Bronchial epithelial cell (primary cell): ENCODE results near the gene GIGYF1. TPM values are rescaled to one million over a fixed set of nuclear protein-coding genes. Genes with fewer than 3 reads are reported as not detected.
"Not testable (repeated sequence)": the region's sequence is repeated elsewhere in the genome, so short reads cannot be mapped to it uniquely, and the experiment has no call there.

Source experiments
- DNase-seq: peaks from one replicate; pipeline ENCODE4 v3.0.0-alpha.2; 2010; ENCODE audit warnings: low read depth
- FAIRE-seq: peaks from 2 replicates; lab custom pipeline; 2011; peaks lifted over from hg19 to GRCh38; lab: Jason Lieb, UNC
- H3K27me3 ChIP-seq: 2 replicates; pipeline ENCODE4 v1.5.1; 2011; ENCODE audit warnings: low read length; ENCODE audit not compliant: control insufficient read depth, insufficient read depth
- H3K36me3 ChIP-seq: 2 replicates; pipeline ENCODE4 v1.5.1; 2011; ENCODE audit warnings: low read length; ENCODE audit not compliant: control insufficient read depth, insufficient read depth
- H3K4me3 ChIP-seq: 2 replicates; pipeline ENCODE4 v1.5.1; 2011; ENCODE audit warnings: mild to moderate bottlenecking, low read depth, low read length, control low read depth
- CTCF ChIP-seq: IDR thresholded peaks from 2 replicates; pipeline ENCODE4 v1.5.1; 2011; ENCODE audit warnings: mild to moderate bottlenecking, moderate library complexity, low read length, control low read depth, inconsistent platforms; ENCODE audit not compliant: insufficient read depth, severe bottlenecking
- total RNA-seq: library from RNA; depleted of rRNA; stranded (reverse); fragments of >200 nt; gene quantifications from 2 replicates; pipeline ENCODE4 v1.2.1, GENCODE V29; 2014

The GIGYF1 gene
- total RNA-seq, 1 donor from 2014 or later = 14.2 TPM

GRCh38 chr7:100667331-100668068 is 26.6 kb downstream of the GIGYF1 start:
- no peaks in the 10 kb centered on the region for H3K36me3 ChIP-seq
- FAIRE-seq (no peak), DNase-seq (no peak)
- H3K4me3 ChIP-seq = no peak overlapping the region
- no peak for TF ChIP-seq CTCF
- H3K27me3 ChIP-seq = no peaks in the 10 kb centered on the region

GRCh38 chr7:100665168-100665726 is 28.8 kb downstream of the GIGYF1 start:
- FAIRE-seq = no peak
- H3K4me3 ChIP-seq = no peak overlapping the region

GRCh38 chr7:100662194-100662776 is 31.8 kb downstream of the GIGYF1 start:
- not testable (repeated sequence) for H3K27me3 ChIP-seq, H3K36me3 ChIP-seq, H3K4me3 ChIP-seq, DNase-seq, FAIRE-seq

More at GRCh38 chr7:100665168-100665726, 28.8 kb downstream of the GIGYF1 start:
- no peak for TF ChIP-seq CTCF
- Histone ChIP-seq H3K27me3 (no peaks in the 10 kb centered on the region), H3K36me3 (no peaks in the 10 kb centered on the region)
- no peak for DNase-seq

- no peak for FAIRE-seq
- no peak within 1 kb of the TSS for H3K4me3 ChIP-seq
- TF ChIP-seq CTCF = no peak
- H3K27me3 ChIP-seq = peaks cover 8% of the 10 kb centered on the region
- DNase-seq = no peak
- no peaks in the 10 kb centered on the region for H3K36me3 ChIP-seq
Observed at GRCh38 chr7:100655908-100656674, 38.0 kb downstream of the GIGYF1 start, which contains the start of gene ACTL6B. TSS of gene ACTL6B (minus strand) at chr7:100656448. CDS start at chr7:100656354, 94 bp downstream.

GRCh38 chr7:100654908-100655831 is 38.9 kb downstream of the GIGYF1 start:
- no peak overlapping the region for H3K4me3 ChIP-seq
- no peaks in the 10 kb centered on the region for H3K36me3 ChIP-seq
- DNase-seq (no peak), FAIRE-seq (no peak)
- no peak for TF ChIP-seq CTCF
- peaks cover 8% of the 10 kb centered on the region for H3K27me3 ChIP-seq
